GM18873 (cell line): ENCODE measurements around the gene TSGA10IP.

ENCODE experiments used
- ATAC-seq: cut with Tn5 transposase; IDR thresholded peaks from one replicate; pipeline ENCODE4 v1.9.1; 2021; ENCODE audit warnings: mild to moderate bottlenecking, moderate library complexity, moderate number of reproducible peaks; ENCODE audit not compliant: unreplicated experiment, low FRiP score

The TSGA10IP gene

DNA sequence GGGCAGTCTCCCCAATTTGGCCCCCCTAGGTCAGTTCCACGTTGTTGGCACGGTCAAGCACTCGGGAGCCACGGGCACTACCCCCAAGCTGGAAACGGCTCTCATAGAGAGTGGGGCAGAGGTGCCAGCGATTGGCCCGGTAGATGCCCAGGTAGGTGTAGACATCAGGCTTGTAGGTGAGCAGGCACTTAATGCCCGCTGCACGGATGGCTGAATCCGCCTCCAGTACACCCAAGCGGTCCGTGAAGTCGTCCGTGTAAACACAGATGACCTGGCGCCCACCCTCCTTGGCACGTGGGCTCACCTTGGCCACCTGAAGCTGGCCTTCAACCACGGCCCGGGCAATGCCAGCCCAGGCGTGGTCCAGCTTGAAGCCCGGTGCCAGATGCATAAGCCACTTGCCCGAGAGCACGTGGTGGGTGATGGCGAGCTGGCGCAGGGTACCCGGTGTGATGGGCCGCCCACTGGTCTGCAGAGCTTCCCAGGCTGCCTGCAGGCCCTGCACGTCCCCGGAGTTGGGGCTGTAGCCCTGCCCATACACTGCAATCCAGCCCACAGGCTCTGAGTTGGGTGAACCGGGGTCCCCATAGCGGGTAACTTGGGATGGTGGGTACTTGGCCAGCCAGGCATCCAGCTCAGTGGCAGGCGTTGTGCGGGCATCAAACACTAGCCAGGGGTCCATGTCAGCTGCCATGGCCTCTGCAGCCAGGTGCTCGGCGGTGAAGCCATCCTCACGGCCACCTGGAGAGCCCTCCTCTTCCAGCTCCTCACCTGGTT is 27.7 kb upstream of the TSGA10IP start:
- ATAC-seq: no peak

DNA sequence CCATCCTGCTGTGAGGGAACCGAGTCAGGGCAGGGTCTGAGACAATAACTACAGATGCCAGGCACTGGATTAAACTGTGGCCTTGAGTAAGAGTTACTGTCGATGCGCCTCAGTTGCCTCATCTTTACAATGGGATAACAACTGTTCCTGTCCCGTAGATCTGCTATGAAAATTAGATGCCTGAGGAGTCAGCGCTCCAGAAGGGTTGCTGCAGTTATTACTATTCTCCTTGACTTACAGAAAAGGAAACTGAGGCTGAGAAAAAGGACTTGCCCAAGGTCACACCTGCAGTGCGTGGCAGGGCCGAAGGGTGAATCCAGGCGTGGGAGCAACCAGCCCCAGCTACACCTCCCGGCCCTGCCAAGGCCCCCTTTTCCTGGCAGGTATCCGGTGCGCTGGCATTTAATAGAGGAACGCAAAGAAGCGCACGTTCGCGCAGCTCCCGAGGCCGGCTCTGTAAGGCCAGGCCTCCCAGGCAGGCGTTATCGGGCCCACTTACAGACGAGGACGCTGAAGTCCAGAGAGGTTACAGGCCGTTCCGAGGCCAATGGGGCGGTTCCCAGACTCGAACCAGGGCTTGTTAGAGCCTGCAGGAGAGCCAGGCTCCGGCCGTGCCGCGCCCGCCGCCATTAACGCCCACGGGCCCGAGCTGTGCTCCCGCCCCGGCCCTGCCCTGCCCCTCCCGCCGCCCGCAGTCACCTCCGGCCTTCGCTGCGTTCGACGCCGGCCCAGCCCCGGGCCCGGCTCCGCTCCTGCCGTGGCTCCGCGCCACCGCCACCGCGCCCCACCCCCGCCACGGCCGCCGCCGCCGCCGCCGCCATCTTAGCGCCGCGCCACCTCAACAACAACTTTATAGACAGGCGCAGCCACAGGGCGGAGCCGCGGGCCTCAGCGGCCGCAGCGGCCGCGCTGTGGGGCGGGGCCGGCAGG is 26.8 kb upstream of the TSGA10IP start, which contains the start of gene C11orf68:
Gene C11orf68, minus strand, starts transcription at position 852 of the 930 bp plus-strand sequence. Its CDS starts 31 bp downstream, at position 821.
- ATAC-seq: peak; percentile 29

DNA sequence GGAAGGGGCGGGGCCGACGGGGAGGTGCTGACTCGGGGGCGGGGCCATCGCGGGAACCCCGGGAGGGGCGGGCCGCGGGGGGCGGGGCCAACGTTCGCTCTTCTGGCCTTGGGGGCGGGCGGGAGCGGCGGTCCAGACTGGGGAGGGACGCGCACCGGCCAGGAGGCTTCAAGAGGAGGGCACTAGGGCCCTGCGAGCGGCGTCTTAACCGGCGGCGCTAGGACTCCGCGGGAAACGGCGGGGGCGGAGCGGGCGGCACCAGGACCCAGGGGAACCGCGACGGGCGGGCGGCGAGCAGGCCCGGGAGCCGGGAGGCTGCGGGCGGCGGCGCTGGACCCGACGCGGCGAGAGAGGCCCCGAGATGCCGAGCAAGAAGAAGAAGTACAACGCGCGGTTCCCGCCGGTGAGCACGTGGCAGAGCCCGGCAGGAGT is 26.1 kb upstream of the TSGA10IP start, which contains the start of gene DRAP1:
Gene DRAP1, plus strand, starts transcription at position 286 of the 432 bp plus-strand sequence. Its CDS starts 76 bp downstream, at position 362.
- ATAC-seq: peak; percentile 73

DNA sequence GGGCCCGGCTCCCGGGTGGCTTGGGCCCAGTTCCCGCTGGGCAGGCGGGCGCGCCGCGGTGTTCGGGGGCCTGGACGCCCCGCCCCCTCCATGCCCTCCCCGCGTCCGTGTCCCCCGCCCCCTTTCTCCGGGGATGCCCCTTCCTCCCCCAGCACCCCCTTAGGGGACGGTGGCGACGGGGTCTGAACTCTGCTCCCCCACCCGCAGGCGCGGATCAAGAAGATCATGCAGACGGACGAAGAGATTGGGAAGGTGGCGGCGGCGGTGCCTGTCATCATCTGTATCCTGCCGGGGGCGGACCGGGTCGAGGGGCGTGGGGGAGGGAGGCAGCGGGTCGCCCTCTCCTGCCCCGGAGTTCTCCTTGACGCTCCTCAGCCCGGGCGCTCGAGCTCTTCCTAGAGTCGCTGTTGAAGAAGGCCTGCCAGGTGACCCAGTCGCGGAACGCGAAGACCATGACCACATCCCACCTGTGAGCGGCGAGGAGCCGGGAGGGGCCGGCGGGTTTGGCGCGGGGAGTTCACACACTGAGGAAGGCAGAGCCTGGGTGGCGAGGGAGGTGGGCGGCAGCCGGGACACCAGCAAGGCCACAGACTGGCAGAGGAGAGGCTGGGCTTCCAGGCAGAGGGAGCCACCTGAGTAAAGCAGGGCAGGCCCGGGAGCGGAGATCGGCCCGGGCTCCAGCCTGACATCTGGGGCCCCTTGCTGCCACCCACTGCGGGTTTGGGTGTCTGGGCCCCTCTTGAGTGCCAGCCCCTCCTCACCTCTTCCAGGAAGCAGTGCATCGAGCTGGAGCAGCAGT is 25.5 kb upstream of the TSGA10IP start:
- ATAC-seq: peak; percentile 38

DNA sequence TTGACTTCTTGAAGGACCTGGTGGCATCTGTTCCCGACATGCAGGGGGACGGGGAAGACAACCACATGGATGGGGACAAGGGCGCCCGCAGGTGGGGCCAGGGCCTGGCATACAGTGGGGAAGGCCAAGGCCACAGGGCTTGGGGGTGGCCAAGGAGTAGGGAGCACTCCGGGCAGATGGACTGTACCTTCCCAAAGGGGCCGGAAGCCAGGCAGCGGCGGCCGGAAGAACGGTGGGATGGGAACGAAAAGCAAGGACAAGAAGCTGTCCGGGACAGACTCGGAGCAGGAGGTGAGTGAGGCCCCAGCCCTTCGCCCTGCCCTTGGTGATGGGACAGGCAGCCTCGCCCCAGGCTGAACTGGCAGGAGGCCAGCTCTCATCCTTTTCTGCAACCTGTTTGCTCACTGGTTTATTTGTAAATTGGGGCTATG is 24.9 kb upstream of the TSGA10IP start:
- no peak for ATAC-seq

DNA sequence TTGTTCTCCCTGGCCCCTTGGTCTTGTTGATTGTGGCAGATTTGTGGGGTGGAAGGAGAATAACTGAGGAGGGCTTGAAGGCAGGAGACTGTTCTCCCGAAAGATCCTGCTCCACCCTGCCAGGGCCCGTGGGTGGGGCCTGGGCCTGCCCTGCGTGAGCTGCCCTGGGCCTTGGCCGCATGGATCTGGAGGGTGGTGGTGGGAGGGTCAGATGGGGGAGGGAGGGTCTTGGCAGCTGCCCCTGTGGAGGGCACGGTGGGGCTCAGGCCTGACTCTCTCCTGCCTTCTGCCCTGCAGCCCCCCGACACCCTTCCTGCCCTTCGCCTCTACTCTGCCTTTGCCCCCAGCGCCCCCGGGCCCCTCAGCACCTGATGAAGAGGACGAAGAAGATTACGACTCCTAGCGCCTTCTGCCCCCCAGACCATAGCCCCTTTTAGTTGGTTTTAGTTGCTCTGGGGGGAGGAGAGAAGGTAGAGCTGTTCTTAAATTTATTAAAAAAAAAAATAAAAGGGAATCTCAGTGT is 24.2 kb upstream of the TSGA10IP start:
- ATAC-seq: no peak

DNA sequence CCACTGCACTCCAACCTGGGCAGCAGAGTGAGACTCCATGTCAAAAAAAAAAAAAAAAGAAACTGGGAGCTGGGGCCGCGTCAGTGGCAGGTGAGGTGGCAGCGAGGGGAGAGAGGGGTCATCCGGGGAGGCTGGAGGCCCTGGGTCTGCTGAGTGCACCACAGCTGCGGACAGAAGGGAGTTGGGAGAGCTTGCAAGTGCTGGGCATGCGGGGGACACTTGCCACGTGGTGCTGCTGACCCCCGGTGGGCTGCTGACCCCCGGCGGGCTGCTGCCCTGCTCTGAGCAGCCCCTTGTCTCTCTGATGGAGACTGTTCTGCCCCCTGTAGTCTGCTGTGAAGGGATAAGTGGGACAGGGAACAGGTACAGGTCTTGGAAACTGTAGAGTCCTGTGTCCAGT is 23.4 kb upstream of the TSGA10IP start:
- ATAC-seq: no peak

DNA sequence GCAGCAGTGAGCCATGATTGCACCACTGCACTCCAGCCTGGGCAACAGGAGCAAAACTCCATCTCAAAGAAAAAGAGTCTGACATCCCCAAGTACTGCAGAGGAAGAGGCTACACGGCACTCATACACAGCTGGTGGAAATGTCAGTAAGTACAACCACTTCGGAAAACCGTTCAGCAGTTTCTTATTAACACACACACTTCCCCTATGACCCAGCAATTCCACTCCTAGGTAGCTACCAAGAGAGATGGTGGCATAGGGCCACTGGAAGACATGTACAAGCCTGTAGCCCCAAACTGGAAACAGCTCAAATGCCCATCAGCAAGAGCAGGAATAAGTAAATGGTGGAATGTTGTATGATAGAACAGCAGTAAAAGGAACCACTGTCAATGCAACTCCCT is 22.7 kb upstream of the TSGA10IP start:
- ATAC-seq: no peak

DNA sequence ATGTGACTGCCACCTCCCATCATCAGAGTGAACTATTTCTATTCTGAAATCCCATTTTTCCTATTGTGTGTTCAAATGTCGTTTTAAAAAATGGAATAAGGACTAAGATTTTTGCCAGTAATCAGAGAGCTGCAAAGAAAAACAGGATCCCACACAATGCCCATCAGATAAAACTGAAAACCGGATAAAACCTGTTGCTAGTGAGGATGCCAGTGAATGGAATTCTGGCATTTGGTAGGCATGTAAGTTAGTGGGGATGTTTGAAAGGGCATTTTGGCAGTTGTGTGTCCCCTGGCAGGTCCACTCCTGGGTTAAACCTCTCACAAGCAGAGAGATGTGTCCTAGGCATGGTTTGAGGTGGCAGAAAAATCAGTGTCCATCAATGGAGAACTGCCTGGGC is 19.9 kb upstream of the TSGA10IP start:
- no peak for ATAC-seq

DNA sequence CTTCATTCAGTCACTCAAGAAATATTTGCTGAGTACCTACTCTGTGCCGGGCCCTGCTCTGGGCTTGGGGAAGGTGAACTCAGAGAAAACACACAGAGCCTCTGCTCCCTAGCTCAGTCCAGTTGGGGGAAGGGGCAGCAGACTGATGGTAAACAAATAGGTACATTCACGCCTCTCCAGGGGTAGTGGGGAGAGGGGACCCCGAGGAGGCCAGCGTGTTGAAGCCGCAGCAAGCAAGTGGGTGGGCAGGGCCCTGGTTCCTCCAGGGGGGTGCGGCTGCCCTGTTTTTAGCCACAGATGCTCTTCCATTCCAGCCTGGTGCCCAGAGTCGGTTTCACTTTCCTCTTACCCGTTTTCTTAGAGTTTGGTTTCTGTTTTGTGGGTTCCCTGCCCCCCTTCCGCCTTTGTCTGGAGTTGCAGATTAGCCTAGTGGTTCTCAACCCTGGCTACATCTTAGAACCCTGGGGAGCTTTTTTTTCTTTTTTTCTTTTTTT is 17.3 kb upstream of the TSGA10IP start:
- ATAC-seq: no peak

DNA sequence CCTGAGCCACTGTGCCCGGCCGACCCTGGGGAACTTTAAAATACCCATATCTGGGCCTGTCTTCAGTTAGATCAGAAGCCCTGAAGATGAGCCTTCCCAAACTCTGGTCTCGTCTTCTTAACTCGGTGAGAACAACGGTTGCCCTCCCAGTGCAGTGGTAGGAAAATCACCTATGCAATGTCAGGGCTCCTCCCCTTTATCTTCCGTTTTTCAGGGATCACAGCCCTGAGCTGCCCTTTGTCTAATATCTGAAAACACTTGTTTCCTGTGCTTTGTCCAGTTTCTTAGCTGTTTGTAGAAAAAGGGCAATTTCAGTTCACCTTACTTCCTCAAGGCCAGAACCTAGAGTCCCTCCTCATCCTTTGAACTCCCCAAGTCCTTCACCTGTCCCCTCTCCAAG is 16.6 kb upstream of the TSGA10IP start:
- no peak for ATAC-seq

DNA sequence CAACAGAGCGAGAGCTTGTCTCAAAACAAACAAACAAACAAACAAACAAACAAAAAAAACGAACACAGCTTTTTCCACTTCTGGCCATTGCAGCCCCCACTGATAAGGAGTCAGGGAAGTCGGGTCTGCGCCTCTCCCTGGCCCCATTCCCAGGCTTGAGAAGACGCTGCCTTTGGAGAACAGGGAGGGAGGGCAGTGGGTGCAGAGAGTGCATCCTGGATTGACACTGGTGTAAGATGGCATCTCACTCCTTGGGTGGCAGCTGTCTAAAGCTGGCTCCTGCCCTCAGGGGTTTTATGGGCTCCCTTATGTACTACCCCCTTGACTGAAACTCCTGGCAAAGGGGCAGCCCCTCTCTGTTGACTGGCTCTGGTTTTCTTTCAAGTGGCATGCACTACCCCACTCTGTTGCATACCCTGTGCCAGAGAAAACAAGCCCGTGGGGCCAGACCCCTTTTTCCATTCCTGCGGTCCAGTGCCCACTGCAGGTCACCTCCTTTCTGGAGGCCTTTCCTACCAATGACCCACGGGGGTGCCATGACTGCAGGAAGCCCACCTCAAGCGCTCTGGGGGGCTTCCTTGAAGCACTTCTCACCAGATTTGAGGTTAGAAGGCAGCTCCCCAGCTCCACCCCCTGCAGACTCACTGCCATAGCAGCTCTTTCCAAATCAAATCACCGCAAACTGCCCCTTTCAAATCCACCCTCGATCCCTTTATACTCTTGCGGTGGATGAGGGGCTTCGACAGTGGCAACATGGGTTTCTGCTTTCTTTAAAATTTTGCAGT is 13.3 kb upstream of the TSGA10IP start:
- ATAC-seq: no peak

DNA sequence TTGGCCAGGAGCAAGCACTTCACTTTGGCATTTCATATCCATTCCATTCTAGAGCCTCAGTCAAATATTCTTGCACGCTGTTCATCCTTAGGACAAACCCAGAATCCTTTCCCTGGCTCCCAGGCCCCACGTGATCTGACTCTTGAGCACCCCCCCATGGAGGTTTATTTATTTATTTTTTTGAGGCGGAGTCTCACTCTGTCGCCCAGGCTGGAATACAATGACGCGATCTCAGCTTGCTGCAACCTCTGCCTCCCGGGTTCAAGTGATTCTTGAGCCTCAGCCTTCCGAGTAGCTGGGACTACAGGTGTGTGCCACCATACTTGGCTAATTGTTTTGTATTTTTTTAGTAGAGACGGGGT is 12.7 kb upstream of the TSGA10IP start:
- ATAC-seq: no peak

DNA sequence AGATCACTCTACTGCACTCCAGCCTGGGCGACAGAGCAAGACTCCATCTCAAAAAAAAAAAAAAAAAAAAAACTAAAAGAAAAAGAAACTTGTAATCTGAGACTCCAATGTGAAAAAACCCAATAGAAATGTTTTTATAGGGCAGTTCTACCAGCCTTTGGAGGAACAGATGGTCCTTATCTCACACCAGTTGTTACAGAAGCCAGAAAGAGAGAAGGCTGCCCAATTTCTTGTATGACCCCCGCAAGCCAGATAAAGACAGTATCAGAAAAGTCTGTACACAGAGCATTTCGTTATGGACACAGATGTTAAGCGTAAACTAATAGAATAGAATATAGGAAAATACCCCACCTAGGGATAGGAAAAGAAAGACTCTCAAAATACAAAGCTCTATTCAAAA is 11.3 kb upstream of the TSGA10IP start:
- ATAC-seq: no peak

DNA sequence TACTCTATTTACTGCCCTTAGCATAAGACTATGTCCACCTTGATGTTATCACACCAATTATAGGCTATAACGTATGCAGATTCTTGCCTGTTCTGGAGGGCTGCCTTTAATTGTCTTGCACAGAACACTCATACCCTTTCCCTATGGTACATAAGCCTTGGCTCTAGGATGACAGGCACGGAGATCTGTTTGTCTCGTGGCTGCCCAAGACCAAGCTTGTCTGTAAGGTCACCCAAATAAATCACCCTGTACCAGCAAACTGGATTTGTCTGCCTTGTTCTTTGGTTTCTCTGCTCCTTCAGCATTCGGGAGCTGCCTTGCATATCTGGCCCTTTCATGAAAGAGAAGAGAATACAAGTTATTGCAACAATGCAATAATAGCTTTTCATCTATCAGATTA is 7.5 kb upstream of the TSGA10IP start:
- no peak for ATAC-seq

DNA sequence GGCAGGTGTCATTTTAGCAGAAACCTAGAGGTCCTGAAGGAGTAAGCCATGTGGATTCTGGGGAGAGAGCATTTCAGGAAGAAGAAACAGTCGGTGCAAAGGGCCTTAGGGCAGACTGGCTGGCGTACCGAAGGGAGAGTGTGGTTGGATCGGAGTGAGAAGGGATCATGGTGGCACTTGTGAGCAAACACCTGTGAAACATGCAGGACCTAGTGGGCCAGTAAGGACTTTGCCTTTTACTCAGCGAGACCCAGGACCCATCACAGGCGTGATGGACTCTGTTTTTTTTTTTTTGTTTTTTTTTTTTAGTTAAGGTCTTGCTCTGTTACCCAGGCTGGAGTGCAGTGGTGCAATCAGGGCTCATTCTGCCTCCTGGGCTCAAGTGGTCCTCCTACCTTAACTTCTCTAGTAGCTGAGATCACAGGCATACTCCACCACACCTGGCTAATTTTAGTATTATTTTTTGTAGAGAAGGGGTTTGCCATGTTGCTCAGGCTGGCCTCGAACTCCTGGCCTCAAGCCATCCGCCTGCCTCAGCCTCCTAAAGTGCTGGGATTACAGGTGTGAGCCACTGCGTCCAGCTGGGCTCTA is 3.5 kb upstream of the TSGA10IP start:
- ATAC-seq: no peak

DNA sequence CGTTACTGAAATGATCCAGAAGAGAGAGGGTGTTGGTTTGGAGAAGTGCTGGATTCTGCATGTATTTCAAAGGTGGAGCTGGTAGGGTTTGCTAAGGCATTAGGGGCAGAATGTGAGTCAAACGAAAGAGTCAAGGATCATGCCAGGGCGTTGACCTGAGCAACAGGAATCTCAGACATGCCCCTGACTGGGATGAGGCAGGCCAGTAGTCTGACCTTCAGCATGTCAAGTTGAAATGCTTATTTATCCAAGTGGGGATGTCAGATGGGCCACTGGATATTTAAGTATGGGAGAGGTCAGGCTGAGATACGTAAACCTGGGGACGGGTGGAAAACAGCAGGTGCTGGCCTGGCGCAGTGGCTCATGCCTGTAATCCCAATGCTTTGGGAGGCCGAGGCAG is 2.7 kb upstream of the TSGA10IP start:
- no peak for ATAC-seq

DNA sequence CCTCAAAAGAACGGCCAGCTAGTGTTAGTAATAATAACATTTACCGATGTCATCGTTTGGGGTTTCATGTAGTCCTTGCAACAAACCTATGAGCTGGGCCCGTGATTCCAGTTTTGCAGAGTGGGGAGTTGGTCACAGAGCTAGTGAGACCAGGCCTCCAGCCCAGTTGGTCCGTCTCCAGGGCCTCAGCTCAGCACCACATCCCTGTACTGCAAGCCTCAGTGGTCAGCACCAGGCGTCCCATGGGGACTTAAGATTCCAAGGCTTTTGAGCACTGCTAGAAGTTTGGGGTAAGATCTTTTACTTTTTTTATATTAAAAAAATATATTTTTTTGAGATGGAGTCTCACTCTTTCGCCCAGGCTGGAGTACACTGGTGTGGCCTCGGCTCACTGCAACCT is 1.1 kb upstream of the TSGA10IP start:
- ATAC-seq: no peak

DNA sequence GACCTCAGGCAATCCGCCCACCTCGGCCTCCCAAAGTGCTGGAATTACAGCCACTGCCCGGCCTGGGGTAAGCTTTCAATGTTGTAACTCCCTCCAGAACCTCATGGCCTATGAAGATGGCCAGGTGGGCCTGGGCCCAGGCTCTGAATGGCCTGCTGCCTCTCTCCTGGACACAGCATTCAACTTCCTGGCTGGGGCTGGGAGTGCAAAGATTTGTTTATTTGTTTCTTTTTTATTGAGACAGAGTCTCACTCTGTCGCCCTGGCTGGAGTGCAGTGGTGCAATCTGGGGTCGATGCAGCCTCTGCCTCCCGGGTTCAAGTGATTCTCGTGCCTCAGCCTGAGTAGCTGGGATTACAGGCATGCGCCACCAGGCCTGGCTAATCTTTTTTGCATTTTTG is 513 bp upstream of the TSGA10IP start:
- no peak for ATAC-seq
